Stimulated activated CD4-positive, alpha-beta T cell treated with anti-CD3 and anti-CD28 coated beads, Interleukin-4, amount 100 ng/mL, for 48 hours (primary cell): ENCODE data around the gene FOXA3.
"Not testable (repeated sequence)": the region's sequence is repeated elsewhere in the genome, so short reads cannot be mapped to it uniquely, and the experiment has no call there.

Source experiments
- DNase-seq, 2 donors: peaks; one replicate each; pipeline ENCODE4 v3.0.0-alpha.2; 2020; ENCODE audit warnings: low read depth in 2 of 2

FOXA3 gene

GRCh38 chr19:45890877-45891276 lies 26.8 kb downstream of the FOXA3 start:
- no peak for DNase-seq

GRCh38 chr19:45895519-45895972 lies 31.4 kb downstream of the FOXA3 start:
- no peak for DNase-seq

- not testable (repeated sequence) for DNase-seq
These were observed 32.0 kb downstream of the FOXA3 start for GRCh38 chr19:45895983-45896599.

DNA sequence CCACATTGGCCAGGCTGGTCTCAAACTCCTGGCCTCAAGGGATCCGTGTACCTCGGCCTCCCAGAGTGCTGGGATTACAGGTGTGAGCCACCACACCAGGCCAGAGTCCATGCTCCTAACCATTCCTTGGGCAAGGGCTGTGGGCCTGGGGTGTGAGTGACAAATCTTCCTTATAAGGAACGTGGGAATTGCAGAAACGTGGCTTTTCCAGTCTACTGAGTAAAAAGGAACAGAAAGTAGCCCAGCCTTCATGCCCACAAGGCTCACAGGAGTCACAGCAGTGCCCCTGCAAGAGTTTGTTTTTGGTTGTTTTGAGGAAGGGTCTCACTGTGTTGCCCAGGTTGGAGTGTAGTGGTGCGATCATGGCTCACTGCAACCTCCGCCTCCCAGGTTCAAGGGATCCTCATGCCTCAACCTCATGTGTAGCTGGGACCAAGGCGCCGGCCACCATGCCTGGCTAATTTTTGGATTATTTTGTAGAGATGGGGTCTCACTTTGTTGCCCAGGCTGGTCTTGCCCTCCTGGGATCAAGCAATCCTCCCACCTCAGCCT lies 33.2 kb downstream of the FOXA3 start:
- DNase-seq: no peak

DNA sequence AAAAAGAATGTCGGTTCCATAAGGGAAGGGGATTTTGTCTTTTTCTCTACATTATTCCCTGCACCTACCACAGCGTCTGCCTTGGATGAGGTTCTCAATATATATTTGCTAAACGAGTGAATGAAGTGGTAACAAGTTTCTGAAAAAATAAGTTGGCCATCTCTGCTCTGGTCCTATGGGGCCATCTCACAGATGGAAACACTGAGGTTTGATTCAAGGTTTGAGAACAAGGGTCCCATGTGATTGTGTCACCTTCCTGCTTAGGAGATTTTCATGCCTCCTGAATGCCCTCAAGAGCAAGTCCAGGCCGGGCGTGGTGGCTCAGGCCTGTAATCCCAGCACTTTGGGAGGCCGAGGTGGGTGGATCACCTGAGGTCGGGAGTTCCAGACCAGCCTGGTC lies 35.1 kb downstream of the FOXA3 start:
- DNase-seq: no peak

DNA sequence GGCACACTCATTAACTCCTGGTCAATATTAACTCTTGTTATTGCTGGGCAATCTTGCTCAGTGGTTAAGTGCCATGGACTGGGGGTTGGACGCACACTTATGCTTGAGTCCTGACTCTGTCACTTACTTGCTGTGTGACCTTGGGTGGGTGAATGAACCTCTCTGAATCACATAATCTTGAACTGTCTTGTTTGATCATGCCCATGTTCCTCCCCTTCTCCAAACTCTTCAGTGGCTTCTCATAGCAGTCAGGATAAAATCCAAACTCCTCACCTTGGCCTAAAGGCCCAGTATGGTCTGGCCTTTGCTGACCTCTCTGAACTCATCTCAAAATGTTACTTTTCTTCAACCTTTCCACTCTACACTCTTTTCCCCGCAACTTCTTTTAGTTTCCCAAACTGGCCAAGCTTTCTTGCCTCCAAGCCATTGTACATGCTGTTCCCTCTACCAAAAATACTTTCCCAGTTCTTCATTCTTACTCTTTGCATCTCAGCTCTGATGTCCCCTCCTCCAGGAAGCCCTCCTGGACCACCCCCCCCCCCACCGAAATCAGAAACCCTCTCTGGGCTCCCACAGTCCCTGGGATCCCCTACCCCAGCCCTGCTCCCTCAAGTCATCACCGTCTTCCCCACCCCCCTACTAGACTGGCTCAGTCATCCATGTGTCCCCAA lies 35.9 kb downstream of the FOXA3 start:
- DNase-seq: no peak

GRCh38 chr19:45900738-45901431 lies 36.8 kb downstream of the FOXA3 start:
- no peak for DNase-seq

GRCh38 chr19:45901432-45901911 lies 37.3 kb downstream of the FOXA3 start:
- DNase-seq: no peak

GRCh38 chr19:45901912-45902650 lies 38.0 kb downstream of the FOXA3 start, which contains the start of gene MYPOP:
TSS of gene MYPOP (minus strand) at chr19:45902613. CDS start at chr19:45901773, 840 bp downstream.
- DNase-seq: no peak

DNA sequence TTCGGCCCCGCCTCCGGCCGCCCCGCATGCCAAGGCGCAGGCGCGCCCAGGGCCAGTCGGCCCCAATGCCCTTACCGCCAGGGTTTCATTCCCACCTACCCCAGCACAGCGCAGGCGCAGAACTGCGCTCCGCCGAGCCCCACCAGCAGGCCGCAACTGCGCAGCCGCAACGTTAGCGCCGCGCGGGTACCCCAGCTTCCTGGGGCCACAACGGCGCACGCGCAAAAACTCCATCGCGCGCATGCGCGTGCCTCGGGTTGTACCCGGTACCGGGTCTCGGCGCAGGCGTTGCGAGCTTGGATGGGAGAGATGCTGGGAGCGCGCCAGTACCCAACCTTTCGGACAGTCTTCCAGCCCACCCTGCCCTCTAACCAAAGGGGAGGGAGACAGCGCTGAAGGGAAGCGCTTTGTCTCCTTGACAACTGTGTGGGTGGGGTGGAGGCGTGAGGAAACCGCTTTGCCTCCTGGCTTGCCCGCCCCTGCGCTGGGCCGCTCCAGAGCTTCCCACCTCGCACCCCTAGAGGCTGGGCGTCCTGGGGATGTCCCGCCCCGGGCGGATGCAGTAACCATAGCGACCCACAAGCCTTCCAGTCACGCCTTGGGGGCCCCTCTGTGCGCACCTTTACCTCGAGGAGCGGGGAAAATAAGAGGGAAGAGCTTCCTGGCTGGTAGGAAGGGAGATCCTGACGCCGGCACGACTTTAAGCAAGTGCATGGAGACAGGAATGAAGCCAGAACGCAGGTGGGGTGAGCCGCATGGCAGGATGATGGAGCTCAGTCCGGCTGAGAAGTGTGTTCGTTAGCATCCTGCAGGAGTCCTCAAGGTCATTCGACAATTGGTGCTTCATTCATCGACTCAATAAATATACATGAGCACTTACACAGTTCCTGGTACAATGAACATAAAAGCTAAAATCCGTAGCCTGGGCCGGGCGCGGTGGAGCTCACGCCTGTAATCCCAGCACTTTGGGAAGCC lies 38.8 kb downstream of the FOXA3 start:
- DNase-seq: peak; percentile 98 to 99

GRCh38 chr19:45905011-45905410 lies 40.9 kb downstream of the FOXA3 start:
- DNase-seq: no peak

GRCh38 chr19:45906221-45906620 lies 42.1 kb downstream of the FOXA3 start:
- no peak for DNase-seq

DNA sequence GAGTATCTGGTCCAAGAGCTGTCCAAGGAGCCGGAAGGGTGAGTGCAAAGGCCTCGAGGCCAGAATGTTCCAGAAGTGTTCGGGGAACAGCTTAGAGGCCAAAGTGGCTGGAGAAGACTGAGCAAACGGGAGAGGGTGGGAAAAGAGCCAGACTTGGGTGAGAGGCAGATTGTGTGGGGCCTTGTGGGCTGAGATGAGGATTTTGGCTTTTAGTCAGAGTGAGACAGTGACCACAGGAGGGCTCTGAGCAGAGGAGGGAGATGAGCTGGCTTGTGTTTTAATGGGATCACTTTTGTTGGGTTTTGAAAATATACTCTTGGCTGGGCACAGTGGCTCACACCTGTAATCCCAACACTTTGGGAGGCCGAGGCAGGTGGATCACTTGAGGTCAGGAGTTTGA lies 44.8 kb downstream of the FOXA3 start:
- DNase-seq: no peak

- no peak for DNase-seq
These were observed 47.2 kb downstream of the FOXA3 start for GRCh38 chr19:45911291-45911690.

- no peak for DNase-seq
These were observed 50.0 kb downstream of the FOXA3 start, which contains the start of gene NANOS2 for GRCh38 chr19:45913874-45914830. TSS of gene NANOS2 (minus strand) at chr19:45914778. CDS start at chr19:45914693, 85 bp downstream.

- DNase-seq: no peak
These were observed 53.4 kb downstream of the FOXA3 start for GRCh38 chr19:45917421-45918091.

DNA sequence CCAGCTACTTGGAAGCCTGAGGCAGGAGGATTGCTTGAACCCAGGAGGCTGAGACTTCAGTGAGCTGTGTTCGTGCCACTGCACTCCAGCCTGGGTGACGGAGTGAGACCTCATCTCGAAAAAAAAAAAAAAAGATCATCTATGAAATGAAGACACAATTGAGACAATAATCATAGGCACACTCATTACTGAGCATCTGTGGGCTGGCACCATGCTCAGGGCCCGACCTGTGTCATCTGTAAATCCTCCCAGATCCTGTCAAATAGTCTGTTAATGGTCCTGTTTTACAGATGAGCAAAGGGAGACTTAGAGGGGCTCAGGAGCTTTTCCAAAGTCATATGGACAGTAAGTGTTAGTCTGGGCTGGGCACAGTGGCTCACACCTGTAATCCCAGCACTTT lies 54.6 kb downstream of the FOXA3 start:
- DNase-seq: no peak

DNA sequence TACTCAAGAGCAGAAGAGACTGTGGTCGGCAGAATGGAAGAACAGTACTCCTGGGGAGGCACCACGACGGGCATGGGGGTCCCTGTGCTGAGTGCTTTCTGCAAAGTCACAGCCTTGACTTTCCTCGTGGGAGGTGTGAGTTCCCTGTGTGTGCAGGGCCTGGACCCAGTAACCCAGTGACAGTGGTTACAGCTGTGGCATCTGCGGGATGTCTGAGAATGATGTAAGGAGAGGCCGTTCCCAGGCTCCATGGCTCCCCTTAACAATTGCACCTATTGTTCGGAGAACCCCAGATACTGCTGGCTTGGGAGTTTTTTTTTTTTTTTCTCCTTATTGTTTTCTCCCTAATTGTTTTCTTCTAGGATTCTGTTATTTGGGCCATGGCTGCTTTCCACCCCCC lies 55.6 kb downstream of the FOXA3 start:
- DNase-seq: no peak

- DNase-seq: no peak
These were observed 56.3 kb downstream of the FOXA3 start for GRCh38 chr19:45920458-45920857.
